Endodermal cell (in vitro differentiated cells): ENCODE measurements around the gene PPP1R14B. TPM values are rescaled to one million over a fixed set of nuclear protein-coding genes. Genes with fewer than 3 reads are reported as not detected.

Source experiments
- DNase-seq: peaks from one replicate; pipeline ENCODE4 v3.0.0-alpha.2; 2017
- H3K27ac ChIP-seq: 2 replicates; pipeline ENCODE4 v1.5.1; 2013; ENCODE audit warnings: mild to moderate bottlenecking, low read depth, low read length, moderate library complexity
- H3K27me3 ChIP-seq: 2 replicates; pipeline ENCODE4 v1.6.1; 2013; ENCODE audit warnings: mild to moderate bottlenecking, low read length, moderate library complexity; ENCODE audit not compliant: insufficient read depth, control insufficient read depth, poor library complexity, severe bottlenecking
- H3K36me3 ChIP-seq: 2 replicates; pipeline ENCODE4 v1.7.0; 2013; ENCODE audit warnings: mild to moderate bottlenecking, low read length, moderate library complexity; ENCODE audit not compliant: control insufficient read depth, insufficient read depth
- H3K4me1 ChIP-seq: one replicate; pipeline ENCODE4 v1.7.0; 2013; ENCODE audit warnings: low read length; ENCODE audit not compliant: control insufficient read depth, insufficient read depth
- H3K4me3 ChIP-seq: 2 replicates; pipeline ENCODE4 v1.5.1; 2013; ENCODE audit warnings: mild to moderate bottlenecking, low read length, moderate library complexity
- H3K9ac ChIP-seq: 2 replicates; pipeline ENCODE4 v1.6.1; 2013; ENCODE audit warnings: mild to moderate bottlenecking, low read length, moderate library complexity; ENCODE audit not compliant: poor library complexity, severe bottlenecking; ENCODE audit errors: extremely low read depth
- H3K9me3 ChIP-seq: 2 replicates; pipeline ENCODE4 v1.6.1; 2013; ENCODE audit warnings: mild to moderate bottlenecking, low read length, moderate library complexity; ENCODE audit not compliant: control insufficient read depth
- H3K27ac Mint-ChIP-seq: 2 replicates; pipeline ENCODE4 v1.8.0; 2020; ENCODE audit warnings: mixed read lengths
- H3K27me3 Mint-ChIP-seq: 2 replicates; pipeline ENCODE4 v1.8.0; 2021; ENCODE audit warnings: mild to moderate bottlenecking, mixed read lengths; ENCODE audit not compliant: insufficient read depth
- H3K36me3 Mint-ChIP-seq: 2 replicates; pipeline ENCODE4 v1.8.0; 2020; ENCODE audit warnings: low read depth, mixed read lengths
- H3K4me1 Mint-ChIP-seq: 2 replicates; pipeline ENCODE4 v1.8.0; 2020; ENCODE audit warnings: mixed read lengths
- H3K4me3 Mint-ChIP-seq: 2 replicates; pipeline ENCODE4 v1.8.0; 2020; ENCODE audit warnings: mild to moderate bottlenecking, moderate library complexity, mixed read lengths
- H3K9me3 Mint-ChIP-seq: 2 replicates; pipeline ENCODE4 v1.8.0; 2020; ENCODE audit warnings: mild to moderate bottlenecking, mixed read lengths
- WGBS, 2 experiments: methylation state at CpG; one replicate each; pipeline versions ENCODE4 v1.1.5 to v1.1.7; 2013; ENCODE audit warnings: missing lambda C conversion rate in 2 of 2, mixed read lengths in 1 of 2; ENCODE audit not compliant: insufficient coverage in 1 of 2, insufficient read length in 1 of 2; 5-methylcytosine and 5-hydroxymethylcytosine counted together
- total RNA-seq, 2 donors: library from RNA; stranded (reverse); fragmentation: NEBNext Ultra II Directional in 1 of 2; extraction: Animal tissue kit (Norgen Biotek cat#: 25700) in 1 of 2; gene quantifications; 2 replicates in 1 of 2; 3 replicates in 1 of 2; pipeline ENCODE4 v1.2.1, GENCODE V29; 2021
- TF ChIP-seq, protein P1 (sequence below): fragments of 200-600 bp; sonication (generic); conservative IDR thresholded peaks from 2 replicates; pipeline ENCODE4 v1.5.0; 2021; ENCODE audit warnings: antibody characterized with exemption, mild to moderate bottlenecking

The PPP1R14B gene
- total RNA-seq, 2 donors from 2014 or later, result 228 to 265 TPM

DNA sequence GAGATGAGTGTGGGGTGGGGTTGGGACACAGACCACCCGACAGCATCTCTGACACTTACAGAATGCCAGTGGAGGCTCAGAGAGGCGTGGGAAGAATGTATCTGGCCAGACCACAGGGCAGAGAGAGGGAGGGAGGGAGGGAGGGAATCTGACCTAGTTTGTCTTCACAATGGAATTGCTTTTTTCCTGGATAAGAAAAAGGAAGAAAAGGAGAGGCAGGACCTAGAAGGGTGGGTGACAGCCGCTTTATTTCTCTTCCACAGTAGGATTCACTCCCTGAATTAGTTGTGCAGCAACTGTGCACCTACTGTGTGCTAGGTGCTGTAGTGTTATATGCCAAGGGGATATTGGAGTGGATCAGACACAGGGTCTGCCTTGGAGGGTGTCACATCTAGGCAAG lies 48.0 kb upstream of the PPP1R14B start:
- no peak overlapping the region for H3K27ac Mint-ChIP-seq
- H3K36me3 ChIP-seq, result no peaks in the 10 kb centered on the region
- no peaks in the 10 kb centered on the region for H3K9me3 ChIP-seq
- H3K36me3 Mint-ChIP-seq, result no peaks in the 10 kb centered on the region
- H3K27me3 Mint-ChIP-seq, result peaks cover 92% of the 10 kb centered on the region
- peaks cover 3% of the 10 kb centered on the region for H3K4me1 Mint-ChIP-seq
- no peak for DNase-seq
- 57 to 66% methylated on average over 1 to 3 of the region's 3 CpGs for whole genome bisulfite sequencing, 2 experiments
- H3K27me3 ChIP-seq, result peaks cover 100% of the 10 kb centered on the region
- H3K9ac ChIP-seq, result no peak overlapping the region
- no peaks in the 10 kb centered on the region for H3K4me1 ChIP-seq
- H3K27ac ChIP-seq, result no peak overlapping the region
- H3K4me3 ChIP-seq, result no peak overlapping the region
- no peaks in the 10 kb centered on the region for H3K9me3 Mint-ChIP-seq
- no peak overlapping the region for H3K4me3 Mint-ChIP-seq
- TF ChIP-seq, protein P1, sequence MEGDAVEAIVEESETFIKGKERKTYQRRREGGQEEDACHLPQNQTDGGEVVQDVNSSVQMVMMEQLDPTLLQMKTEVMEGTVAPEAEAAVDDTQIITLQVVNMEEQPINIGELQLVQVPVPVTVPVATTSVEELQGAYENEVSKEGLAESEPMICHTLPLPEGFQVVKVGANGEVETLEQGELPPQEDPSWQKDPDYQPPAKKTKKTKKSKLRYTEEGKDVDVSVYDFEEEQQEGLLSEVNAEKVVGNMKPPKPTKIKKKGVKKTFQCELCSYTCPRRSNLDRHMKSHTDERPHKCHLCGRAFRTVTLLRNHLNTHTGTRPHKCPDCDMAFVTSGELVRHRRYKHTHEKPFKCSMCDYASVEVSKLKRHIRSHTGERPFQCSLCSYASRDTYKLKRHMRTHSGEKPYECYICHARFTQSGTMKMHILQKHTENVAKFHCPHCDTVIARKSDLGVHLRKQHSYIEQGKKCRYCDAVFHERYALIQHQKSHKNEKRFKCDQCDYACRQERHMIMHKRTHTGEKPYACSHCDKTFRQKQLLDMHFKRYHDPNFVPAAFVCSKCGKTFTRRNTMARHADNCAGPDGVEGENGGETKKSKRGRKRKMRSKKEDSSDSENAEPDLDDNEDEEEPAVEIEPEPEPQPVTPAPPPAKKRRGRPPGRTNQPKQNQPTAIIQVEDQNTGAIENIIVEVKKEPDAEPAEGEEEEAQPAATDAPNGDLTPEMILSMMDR, result no peak

DNA sequence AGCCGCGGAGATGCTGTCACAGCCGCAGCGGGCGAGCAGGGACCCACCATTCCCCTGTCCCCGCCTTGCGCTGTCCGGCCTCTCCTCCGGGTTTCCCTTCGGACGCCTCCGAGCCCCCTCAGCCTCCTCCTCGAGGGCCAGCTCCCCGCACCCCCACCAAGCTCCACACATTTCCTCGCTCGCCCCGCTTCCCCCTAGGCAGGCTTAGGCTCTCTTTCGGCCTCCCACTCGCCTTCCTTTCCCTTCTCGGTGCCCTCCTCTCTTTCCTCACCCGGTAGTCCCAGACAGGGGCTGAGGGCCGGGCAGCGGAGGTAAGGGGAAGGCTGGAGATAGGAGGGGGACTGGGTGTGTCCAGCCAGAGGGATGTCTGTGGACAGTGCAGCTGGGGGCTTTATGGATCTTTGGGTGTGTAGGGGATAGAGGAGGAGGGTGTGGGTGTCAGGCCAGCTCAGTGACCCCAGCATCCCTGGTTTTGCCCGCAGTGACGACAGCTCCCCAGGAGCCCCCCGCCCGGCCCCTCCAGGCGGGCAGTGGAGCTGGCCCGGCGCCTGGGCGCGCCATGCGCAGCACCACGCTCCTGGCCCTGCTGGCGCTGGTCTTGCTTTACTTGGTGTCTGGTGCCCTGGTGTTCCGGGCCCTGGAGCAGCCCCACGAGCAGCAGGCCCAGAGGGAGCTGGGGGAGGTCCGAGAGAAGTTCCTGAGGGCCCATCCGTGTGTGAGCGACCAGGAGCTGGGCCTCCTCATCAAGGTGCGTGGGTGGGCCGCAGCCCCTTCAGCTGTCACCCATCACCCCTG lies 45.9 kb upstream of the PPP1R14B start:
- Histone ChIP-seq H3K4me1 (no peaks in the 10 kb centered on the region), H3K27ac (no peak overlapping the region), H3K9ac (no peak overlapping the region), H3K36me3 (no peaks in the 10 kb centered on the region), H3K9me3 (no peaks in the 10 kb centered on the region), H3K27me3 (peaks cover 84% of the 10 kb centered on the region), H3K4me3 (no peak overlapping the region)
- Mint-ChIP-seq H3K9me3 (no peaks in the 10 kb centered on the region), H3K4me3 (peak overlapping the region; percentile 40), H3K4me1 (peaks cover 3% of the 10 kb centered on the region), H3K27ac (no peak overlapping the region), H3K27me3 (peaks cover 84% of the 10 kb centered on the region), H3K36me3 (peaks cover 5% of the 10 kb centered on the region)
- DNase-seq, result no peak
- TF ChIP-seq, protein P1, result no peak
- 46 to 59% methylated on average over 17 to 39 of the region's 42 CpGs for WGBS, 2 experiments

- TF ChIP-seq, protein P1, result no peak
- peaks cover 76% of the 10 kb centered on the region for H3K27me3 Mint-ChIP-seq
- 2 to 3% methylated on average over 44 to 96 of the region's 96 CpGs for WGBS, 2 experiments
- H3K4me3 Mint-ChIP-seq, result peak overlapping the region; percentile 40
- no peaks in the 10 kb centered on the region for H3K9me3 Mint-ChIP-seq
- H3K27ac ChIP-seq, result no peak overlapping the region
- peaks cover 77% of the 10 kb centered on the region for H3K27me3 ChIP-seq
- H3K36me3 Mint-ChIP-seq, result peaks cover 5% of the 10 kb centered on the region
- no peaks in the 10 kb centered on the region for H3K9me3 ChIP-seq
- no peaks in the 10 kb centered on the region for H3K36me3 ChIP-seq
- H3K9ac ChIP-seq, result no peak overlapping the region
- H3K27ac Mint-ChIP-seq, result no peak overlapping the region
- H3K4me3 ChIP-seq, result no peak overlapping the region
- no peak for DNase-seq
- no peaks in the 10 kb centered on the region for H3K4me1 ChIP-seq
- H3K4me1 Mint-ChIP-seq, result peaks cover 3% of the 10 kb centered on the region
Measured at GRCh38 chr11:64291752-64292459, 45.2 kb upstream of the PPP1R14B start.
